ENCODE results near the gene APLP2. TPM values are rescaled to one million over a fixed set of nuclear protein-coding genes. Genes with fewer than 3 reads are reported as not detected.

The APLP2 gene
- total RNA-seq, 2 experiments from 2014 or later, result 26.1 to 31.5 TPM

DNA sequence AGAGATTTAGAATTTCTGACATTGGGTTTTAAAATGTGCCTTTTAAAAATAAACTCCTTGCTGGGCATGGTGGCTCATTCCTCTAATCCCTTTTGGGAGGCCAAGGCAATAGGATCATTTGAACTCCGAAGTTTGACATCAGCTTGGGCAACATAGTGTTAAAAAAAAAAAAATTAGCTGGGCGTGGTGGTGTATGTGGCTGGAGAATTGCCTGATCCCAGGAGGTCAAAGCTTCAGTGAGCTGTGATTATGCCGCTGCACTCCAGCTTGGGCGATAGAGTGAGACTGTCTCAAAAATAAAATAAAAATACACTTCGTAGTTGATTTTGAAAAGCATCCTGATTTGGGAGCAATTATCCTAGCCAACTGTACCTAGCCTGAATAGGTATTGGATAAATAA, 3.4 kb upstream of the APLP2 start:
- Mint-ChIP-seq H3K36me3 (no peaks in the 10 kb centered on the region), H3K27ac (no peak overlapping the region), H3K9me3 (no peaks in the 10 kb centered on the region), H3K4me1 (peaks cover 15% of the 10 kb centered on the region), H3K4me3 (no peak overlapping the region), H3K27me3 (peaks cover 32% of the 10 kb centered on the region)
- POLR2A ChIA-PET, result no interaction called here
- ATAC-seq (ENCODE audit: low read depth) (no peak), DNase-seq (no peak)

DNA sequence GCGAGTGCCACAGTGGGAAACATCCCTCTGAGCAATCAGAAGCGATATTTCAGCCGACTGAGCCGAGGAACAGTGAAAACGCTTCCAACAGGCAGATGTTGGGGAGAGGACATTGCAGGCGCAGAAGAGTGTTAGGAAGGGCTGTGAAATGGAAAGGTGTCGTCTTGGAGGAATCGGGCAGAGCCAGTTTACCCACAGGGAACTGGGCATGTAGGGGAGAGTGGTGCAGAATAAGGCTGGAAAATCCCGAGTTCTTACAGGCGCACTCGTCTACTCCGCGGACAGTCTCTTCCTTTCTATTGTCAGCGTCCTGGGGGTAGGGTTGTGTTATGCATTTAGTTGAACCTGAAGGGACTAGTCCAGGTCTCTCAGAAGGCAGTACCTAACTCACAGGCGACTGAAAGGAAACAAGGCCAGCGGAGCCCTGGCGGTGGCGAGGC, 1.1 kb upstream of the APLP2 start:
- no peak for ATAC-seq (ENCODE audit: low read depth)
- Mint-ChIP-seq H3K27ac (peak overlapping the region; percentile 83), H3K4me1 (peaks cover 17% of the 10 kb centered on the region), H3K36me3 (no peaks in the 10 kb centered on the region), H3K4me3 (peak overlapping the region; percentile 96), H3K27me3 (peaks cover 35% of the 10 kb centered on the region), H3K9me3 (no peaks in the 10 kb centered on the region)
- DNase-seq, result no peak
- POLR2A ChIA-PET, result no interaction called here

DNA sequence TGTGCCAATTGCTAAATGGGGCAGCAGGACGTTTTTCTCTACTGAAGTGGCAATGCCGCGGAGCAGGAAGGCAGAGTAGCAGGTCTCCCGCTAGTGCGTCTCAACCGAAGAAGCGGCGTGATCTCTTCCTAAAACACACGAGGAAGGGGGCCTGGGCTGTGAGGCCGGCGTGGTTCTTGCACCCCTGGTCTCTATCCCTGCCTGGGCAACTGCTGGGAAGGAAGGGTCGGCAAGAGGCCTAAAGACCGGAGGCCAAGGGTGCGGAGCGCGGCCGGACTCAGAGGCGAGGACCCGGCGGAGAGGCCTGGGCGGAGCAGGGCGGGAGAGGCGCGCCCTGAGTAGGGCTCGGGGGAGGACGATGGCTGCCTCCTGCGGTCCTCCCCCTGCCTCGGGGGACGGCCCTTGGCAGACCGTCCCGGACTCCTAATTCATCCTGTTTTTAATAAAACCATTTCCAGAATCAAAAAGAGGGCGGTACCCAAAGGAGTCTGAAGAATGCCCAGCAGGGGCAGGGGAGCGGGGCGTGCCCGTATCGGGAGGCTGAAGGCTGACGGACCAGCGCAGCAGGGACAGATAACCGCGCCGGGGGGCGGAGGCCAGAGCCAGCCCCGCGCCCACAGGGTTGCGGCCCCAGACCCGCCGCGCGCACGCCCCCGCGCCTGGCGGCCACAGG, 572 bp upstream of the APLP2 start:
- Mint-ChIP-seq H3K27me3 (peaks cover 33% of the 10 kb centered on the region), H3K4me1 (peaks cover 17% of the 10 kb centered on the region), H3K4me3 (peak overlapping the region; percentile 96), H3K36me3 (no peaks in the 10 kb centered on the region), H3K9me3 (no peaks in the 10 kb centered on the region), H3K27ac (peak overlapping the region; percentile 83)
- POLR2A ChIA-PET, result no interaction called here
- peak; percentile 57 for ATAC-seq (ENCODE audit: low read depth)
- DNase-seq, result no peak

DNA sequence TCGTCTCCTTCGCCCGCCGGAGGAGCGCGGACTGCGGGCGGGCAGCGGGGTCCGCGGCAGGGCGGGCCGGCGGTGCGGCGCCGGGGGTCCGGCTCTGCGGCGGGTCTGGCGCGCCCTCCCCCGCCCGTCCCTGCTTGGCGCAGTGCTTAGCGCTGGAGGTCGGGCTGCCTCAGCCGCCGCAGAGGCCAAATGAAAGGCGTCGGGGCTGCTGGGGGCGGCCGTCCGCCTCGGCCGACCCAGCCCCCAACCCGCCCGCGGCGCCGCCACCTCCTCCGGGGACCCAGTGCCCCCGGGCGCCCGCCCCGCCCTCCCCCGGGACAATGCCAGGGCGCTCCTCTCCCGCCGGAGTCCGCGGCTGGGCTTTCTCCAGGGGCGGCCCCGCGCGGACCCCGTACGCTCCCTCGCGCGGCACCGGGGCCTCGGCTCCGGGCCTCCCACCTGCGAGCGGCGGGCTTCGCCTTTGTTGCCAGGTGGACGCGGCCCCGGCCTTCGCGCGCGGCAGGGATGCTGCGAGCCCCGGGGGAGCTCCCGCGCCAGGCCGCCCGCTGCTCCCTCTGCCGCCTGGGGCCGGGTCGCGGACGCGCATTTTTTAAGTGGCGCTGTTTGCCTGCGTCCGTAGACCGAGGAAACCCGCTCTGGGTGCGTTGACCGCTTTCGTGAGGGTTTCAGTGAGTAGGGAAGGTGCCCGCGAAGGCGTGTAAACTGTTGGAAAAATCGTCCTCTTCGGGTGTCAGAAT, 583 bp downstream of the APLP2 start:
- no peaks in the 10 kb centered on the region for H3K9me3 Mint-ChIP-seq
- H3K4me3 Mint-ChIP-seq, result peak overlapping the region; percentile 93
- POLR2A ChIA-PET, result interaction anchor here (0.5 to 2.8 kb wide), 4 partner anchors 68 to 1767 kb away, joined by 4 to 27 read pairs (median 4); partner anchors contain the start of gene PRDM10
- peak; percentile 71 for DNase-seq
- ATAC-seq (ENCODE audit: low read depth), result peak; percentile 32
- no peak overlapping the region for H3K27ac Mint-ChIP-seq
- H3K27me3 Mint-ChIP-seq, result peaks cover 25% of the 10 kb centered on the region
- H3K36me3 Mint-ChIP-seq, result no peaks in the 10 kb centered on the region
- peaks cover 17% of the 10 kb centered on the region for H3K4me1 Mint-ChIP-seq

DNA sequence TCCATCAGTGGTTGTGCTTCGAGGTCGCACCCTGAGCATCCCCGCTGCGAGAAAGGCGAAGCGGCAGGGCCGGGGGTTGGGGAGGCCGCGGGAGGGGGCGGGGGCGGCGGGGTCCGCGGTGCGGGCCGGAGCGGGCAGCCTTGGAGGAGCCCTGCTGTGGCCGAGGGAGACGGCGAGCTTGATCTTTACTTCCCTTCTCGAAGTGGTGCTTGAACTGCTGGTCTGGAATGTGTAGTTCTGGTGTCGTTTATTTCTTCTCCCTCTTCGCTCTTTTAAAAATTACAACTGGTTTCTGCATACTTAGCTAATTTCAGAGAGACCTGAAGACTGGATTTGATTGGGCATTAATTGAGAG, 1.1 kb downstream of the APLP2 start:
- no peak overlapping the region for H3K27ac Mint-ChIP-seq
- no peak for ATAC-seq (ENCODE audit: low read depth)
- peaks cover 17% of the 10 kb centered on the region for H3K4me1 Mint-ChIP-seq
- no peaks in the 10 kb centered on the region for H3K9me3 Mint-ChIP-seq
- no peak for DNase-seq
- POLR2A ChIA-PET, result interaction anchor here (1.0 to 2.8 kb wide), 2 partner anchors 68 to 148 kb away, joined by 4 to 27 read pairs; partner anchors contain the start of gene PRDM10
- H3K4me3 Mint-ChIP-seq, result peak overlapping the region; percentile 79
- no peaks in the 10 kb centered on the region for H3K36me3 Mint-ChIP-seq
- peaks cover 25% of the 10 kb centered on the region for H3K27me3 Mint-ChIP-seq

DNA sequence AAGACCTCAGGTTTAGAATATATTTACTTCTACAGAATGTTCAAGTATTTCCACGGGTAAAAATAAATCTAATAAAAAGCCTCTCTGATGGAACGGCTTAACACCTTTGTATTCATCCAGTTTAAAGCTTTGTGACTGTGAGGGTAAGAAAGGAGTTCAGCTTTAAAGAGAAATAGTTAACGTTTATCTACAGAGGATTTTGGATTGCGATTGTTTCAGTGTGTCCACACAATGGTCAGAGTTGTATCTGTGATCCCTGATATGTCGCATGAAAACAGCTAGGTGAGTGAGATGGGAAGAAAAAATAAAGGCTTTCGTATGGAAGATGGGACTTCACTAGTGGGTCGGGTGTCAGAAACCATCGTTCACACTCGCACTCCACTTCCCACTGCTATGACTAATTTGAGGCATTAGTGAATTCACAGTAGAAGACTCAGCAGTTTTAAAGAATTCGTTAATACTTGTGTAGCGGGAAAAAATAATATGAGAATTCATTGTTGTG, 1.6 kb downstream of the APLP2 start:
- Mint-ChIP-seq H3K27ac (no peak overlapping the region), H3K4me1 (peaks cover 17% of the 10 kb centered on the region), H3K27me3 (peaks cover 25% of the 10 kb centered on the region), H3K4me3 (peak overlapping the region; percentile 79), H3K36me3 (no peaks in the 10 kb centered on the region), H3K9me3 (no peaks in the 10 kb centered on the region)
- POLR2A ChIA-PET, result interaction anchor here (2.8 kb wide), 1 partner anchor 69 kb away, joined by 27 read pairs; the partner anchor contains the start of gene PRDM10
- ATAC-seq (ENCODE audit: low read depth) (no peak), DNase-seq (no peak)

DNA sequence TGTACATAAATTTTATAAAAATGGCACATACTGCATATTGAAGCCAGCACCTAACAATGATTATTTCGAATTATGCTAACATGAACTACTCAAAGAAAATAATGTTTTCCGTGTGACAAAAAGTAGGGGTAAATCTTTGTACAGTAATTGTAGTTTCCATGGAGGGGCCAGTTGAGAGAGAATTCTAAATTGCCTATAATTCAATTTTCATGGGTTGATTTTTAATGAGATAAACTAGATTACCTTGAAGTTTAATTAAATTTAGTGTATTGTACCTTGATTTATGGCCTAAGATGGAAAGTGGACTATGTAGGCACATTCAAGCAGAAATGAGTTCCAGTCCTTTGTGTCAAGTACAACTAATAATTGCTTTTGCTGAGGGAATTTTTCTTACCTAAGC, 5.0 kb downstream of the APLP2 start:
- no peak for ATAC-seq (ENCODE audit: low read depth)
- H3K4me1 Mint-ChIP-seq, result peaks cover 8% of the 10 kb centered on the region
- H3K36me3 Mint-ChIP-seq, result no peaks in the 10 kb centered on the region
- H3K4me3 Mint-ChIP-seq, result no peak overlapping the region
- no peak for DNase-seq
- H3K27me3 Mint-ChIP-seq, result peaks cover 19% of the 10 kb centered on the region
- H3K27ac Mint-ChIP-seq, result no peak overlapping the region
- POLR2A ChIA-PET, result no interaction called here
- H3K9me3 Mint-ChIP-seq, result no peaks in the 10 kb centered on the region

DNA sequence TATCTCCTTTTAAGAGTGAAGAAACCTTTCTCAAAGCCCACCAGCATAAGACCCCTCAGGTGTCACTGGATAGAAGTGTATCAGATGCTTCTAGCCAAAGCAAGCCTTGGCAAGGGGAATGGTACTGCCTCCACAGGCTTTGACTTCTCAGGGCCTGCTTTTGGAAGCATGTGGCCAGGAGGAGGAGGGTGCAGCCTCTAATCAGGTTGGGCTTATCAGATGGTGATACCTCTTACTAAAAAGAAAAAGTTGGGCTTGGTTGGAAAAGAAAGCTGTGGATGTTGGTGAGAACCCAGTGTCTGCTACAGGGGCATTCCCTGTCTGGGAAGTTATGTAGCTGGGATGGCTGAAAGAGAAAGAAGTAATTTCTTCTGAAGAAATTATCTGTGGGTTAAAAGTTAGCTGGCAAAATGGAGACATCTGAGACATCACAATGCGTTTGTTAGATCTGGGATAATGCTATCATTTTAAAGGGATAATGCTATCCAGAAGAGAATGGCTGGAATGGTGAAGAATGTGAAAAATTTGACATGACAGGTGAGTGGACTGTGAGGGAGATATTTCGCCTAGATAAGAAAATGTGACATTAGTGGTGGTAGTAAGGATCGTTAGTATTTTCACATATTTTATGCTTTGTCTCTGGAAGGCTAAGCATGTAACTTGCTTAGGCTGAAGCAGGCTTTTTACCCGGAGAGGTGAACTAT, 7.2 kb downstream of the APLP2 start:
- H3K4me1 Mint-ChIP-seq, result no peaks in the 10 kb centered on the region
- POLR2A ChIA-PET, result no interaction called here
- ATAC-seq (ENCODE audit: low read depth) (no peak), DNase-seq (no peak)
- H3K9me3 Mint-ChIP-seq, result no peaks in the 10 kb centered on the region
- H3K27me3 Mint-ChIP-seq, result peaks cover 9% of the 10 kb centered on the region
- no peaks in the 10 kb centered on the region for H3K36me3 Mint-ChIP-seq
- H3K4me3 Mint-ChIP-seq, result no peak overlapping the region
- H3K27ac Mint-ChIP-seq, result no peak overlapping the region

DNA sequence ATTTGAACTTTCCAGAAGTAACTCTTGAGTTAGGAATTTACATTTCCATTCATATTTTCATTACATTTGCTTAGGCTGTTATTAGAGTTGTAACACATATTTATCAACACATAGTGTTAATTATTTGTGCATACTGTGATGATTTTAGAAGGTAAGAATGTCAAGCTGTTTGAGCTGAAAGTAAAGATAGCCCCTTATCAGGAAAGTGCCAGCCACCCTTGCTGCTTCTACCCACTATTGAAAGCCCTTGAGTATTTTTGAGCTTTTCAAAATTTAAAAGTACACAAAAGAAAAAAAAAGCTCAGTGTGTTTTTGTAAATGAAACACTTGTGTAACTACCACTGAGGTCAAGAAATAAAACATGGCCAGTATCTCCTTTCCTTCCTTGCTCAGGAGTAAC, 8.0 kb downstream of the APLP2 start:
- Mint-ChIP-seq H3K9me3 (no peaks in the 10 kb centered on the region), H3K27ac (no peak overlapping the region), H3K4me1 (no peaks in the 10 kb centered on the region), H3K36me3 (no peaks in the 10 kb centered on the region), H3K27me3 (peaks cover 2% of the 10 kb centered on the region), H3K4me3 (no peak overlapping the region)
- DNase-seq, result no peak
- POLR2A ChIA-PET, result no interaction called here
- ATAC-seq (ENCODE audit: low read depth), result no peak

DNA sequence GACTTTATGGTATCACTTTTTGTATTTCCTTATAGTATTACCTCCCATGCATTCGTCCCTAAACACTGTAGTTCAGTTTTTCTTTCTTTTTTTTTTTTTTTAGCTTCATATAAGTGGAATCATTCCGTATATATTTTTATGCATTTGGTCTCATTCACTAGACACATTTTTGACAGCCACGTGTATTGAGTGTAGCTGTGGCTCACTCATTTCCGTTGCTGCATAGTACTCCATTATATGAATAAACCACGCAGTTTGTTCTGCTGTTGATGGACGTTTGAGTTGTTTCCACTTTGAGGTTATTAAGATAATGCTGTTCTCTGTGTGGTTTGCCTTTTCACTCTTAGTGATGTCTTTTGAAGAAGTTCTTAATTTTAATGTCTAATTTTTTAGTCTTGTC, 8.4 kb downstream of the APLP2 start:
- POLR2A ChIA-PET, result no interaction called here
- Mint-ChIP-seq H3K4me1 (no peaks in the 10 kb centered on the region), H3K27me3 (peaks cover 2% of the 10 kb centered on the region), H3K9me3 (no peaks in the 10 kb centered on the region), H3K27ac (no peak overlapping the region), H3K4me3 (no peak overlapping the region), H3K36me3 (no peaks in the 10 kb centered on the region)
- no peak for DNase-seq
- no peak for ATAC-seq (ENCODE audit: low read depth)

DNA sequence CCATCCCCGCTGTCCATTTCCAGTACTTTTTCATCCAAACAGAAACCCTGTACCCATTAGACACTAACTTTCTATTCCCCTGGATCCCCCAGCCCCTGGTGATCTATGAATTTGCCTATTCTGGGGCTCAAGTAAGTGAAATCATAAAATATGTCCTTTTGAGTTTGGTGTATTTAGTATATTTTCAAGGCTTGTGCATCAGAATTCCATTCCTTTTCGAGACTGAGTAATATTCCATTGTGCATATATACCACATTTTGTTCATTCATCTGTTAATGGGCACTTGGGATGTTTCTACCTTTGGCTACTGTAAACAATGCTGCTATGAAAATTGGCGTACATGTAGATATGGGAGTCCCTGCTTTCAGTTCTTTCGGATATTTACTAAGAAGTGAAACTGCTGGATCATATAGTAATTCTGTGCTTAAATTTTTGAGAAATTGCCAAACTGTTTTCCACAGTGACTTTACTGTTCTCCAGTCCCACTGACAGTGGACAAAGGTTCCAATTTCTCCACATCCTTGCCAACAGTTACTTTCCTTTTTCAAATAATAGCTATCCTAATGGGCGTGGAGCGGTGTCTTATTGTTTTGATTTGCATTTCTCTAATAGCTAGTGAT, 16.1 kb downstream of the APLP2 start:
- DNase-seq, result no peak
- H3K4me1 Mint-ChIP-seq, result no peaks in the 10 kb centered on the region
- no peak for ATAC-seq (ENCODE audit: low read depth)
- peaks cover 4% of the 10 kb centered on the region for H3K36me3 Mint-ChIP-seq
- no peak overlapping the region for H3K4me3 Mint-ChIP-seq
- POLR2A ChIA-PET, result no interaction called here
- H3K27me3 Mint-ChIP-seq, result peaks cover 14% of the 10 kb centered on the region
- H3K27ac Mint-ChIP-seq, result no peak overlapping the region
- no peaks in the 10 kb centered on the region for H3K9me3 Mint-ChIP-seq

DNA sequence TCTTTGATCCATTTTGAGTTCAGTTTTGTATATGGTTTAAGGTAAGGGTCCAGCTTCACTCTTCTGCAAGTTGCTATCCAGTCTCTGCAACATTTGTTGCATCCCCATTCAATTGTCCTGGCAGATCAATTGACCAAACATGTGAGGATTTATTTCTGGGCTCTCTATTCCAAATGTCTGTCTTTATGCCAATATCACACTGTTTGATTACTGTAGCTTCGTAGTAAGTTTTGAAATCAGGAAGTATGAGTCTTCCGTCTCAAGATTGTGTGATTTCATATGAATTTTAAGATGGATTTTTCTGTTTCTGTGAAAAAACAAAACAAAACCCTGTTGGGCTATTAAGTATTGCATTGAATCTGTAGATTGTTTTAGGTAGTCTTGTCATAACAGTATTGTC, 17.0 kb downstream of the APLP2 start:
- Mint-ChIP-seq H3K27ac (no peak overlapping the region), H3K4me1 (no peaks in the 10 kb centered on the region), H3K9me3 (no peaks in the 10 kb centered on the region), H3K36me3 (peaks cover 4% of the 10 kb centered on the region), H3K27me3 (peaks cover 14% of the 10 kb centered on the region), H3K4me3 (no peak overlapping the region)
- POLR2A ChIA-PET, result no interaction called here
- ATAC-seq (ENCODE audit: low read depth) (no peak), DNase-seq (no peak)

DNA sequence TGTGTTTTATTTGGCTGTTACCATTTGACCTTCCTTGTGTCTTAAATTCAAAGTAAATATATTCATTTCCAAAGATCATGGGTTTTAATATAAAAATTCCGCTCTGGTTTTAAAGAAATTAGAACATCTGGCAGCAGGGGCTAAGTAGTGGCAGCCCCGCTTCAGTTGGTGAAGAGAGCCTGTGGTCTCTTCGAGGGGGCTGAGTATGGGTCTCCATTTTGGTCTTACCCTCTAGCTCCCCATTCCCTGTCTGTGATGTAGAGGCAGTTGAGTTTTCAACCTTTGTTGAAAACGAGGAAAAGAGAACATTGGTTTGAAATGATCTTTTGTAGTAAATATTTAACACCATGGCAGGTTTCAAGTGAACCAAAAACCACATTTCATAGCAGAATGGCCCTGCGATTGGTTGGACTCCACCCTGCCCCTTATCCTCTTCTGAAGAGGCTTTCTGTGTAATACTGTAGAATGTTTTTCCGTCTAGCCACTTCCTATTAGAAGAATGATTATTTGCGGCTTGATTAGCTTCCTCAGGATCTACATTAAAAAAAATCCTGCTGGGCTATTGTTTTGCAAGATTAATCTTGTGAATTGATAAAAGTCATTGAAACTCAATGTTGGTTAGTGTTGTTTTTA, 17.7 kb downstream of the APLP2 start:
- no peak overlapping the region for H3K4me3 Mint-ChIP-seq
- peaks cover 4% of the 10 kb centered on the region for H3K36me3 Mint-ChIP-seq
- ATAC-seq (ENCODE audit: low read depth) (no peak), DNase-seq (no peak)
- POLR2A ChIA-PET, result interaction anchor here (0.6 kb wide), 1 partner anchor 40 kb away, joined by 4 read pairs; no protein-coding TSS in a partner anchor
- H3K9me3 Mint-ChIP-seq, result no peaks in the 10 kb centered on the region
- peaks cover 14% of the 10 kb centered on the region for H3K27me3 Mint-ChIP-seq
- no peak overlapping the region for H3K27ac Mint-ChIP-seq
- no peaks in the 10 kb centered on the region for H3K4me1 Mint-ChIP-seq
